Fibroblast of mammary gland (primary cell): ENCODE measurements around the gene DOCK11.
"Not testable (repeated sequence)": the region's sequence is repeated elsewhere in the genome, so short reads cannot be mapped to it uniquely, and the experiment has no call there.

Source experiments
- DNase-seq: peaks from one replicate; pipeline ENCODE4 v3.0.0-alpha.2; 2010; ENCODE audit warnings: low read depth
- H3K4me3 ChIP-seq: 2 replicates; pipeline ENCODE4 v1.5.1; 2011; ENCODE audit warnings: low read depth, mild to moderate bottlenecking, low read length, moderate library complexity; ENCODE audit not compliant: control insufficient read depth
- TF ChIP-seq, protein P1 (sequence below): conservative IDR thresholded peaks from 2 replicates; pipeline ENCODE4 v1.5.1; 2011; ENCODE audit warnings: low read depth, low read length, inconsistent platforms; ENCODE audit not compliant: control insufficient read depth, insufficient read depth

The DOCK11 gene

DNA sequence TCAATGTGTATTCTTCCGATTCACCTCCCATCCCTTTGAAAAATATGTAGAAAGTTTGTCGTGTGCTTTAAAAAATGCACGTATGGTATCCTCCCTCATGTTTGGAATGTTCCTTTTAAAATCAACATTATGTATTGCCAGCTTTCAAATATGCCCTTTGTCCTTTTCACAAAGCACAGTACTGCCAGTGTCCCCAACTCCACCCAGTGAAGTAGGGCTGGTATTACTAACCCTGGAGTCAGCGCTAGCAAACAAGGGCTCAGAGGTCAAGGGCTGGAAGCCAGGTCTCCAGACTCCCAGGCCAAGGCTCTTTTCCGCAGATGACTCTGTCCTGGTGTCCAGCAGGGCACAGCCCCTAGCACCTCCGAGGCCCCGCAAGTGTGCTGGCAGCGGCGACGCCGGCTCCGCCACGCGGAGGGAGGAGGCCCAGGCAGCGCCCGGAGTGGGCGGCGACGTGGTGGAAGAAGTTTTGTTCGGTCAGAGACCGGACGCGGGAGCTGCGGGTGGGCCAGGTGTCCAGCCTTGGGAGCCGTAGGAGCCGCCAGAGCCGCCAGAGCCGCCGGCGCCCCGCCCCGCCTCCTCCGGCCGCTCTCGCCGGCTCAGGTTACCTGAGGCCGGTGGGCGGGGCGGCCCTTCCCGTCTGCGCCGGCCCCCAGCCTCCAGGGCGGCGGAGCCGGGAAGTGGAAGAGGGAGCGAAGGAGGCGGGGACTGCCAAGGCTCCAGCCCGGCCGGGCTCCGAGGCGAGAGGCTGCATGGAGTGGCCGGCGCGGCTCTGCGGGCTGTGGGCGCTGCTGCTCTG, 231.5 kb downstream of the DOCK11 start, which contains the start of gene IL13RA1:
TSS of gene IL13RA1 (plus strand) at position 720 of the 799 bp plus-strand sequence. CDS start at position 753, 33 bp downstream.
- peak within 1 kb of the TSS; percentile 56 for H3K4me3 ChIP-seq
- peak; percentile 67 for DNase-seq
- TF ChIP-seq, protein P1, sequence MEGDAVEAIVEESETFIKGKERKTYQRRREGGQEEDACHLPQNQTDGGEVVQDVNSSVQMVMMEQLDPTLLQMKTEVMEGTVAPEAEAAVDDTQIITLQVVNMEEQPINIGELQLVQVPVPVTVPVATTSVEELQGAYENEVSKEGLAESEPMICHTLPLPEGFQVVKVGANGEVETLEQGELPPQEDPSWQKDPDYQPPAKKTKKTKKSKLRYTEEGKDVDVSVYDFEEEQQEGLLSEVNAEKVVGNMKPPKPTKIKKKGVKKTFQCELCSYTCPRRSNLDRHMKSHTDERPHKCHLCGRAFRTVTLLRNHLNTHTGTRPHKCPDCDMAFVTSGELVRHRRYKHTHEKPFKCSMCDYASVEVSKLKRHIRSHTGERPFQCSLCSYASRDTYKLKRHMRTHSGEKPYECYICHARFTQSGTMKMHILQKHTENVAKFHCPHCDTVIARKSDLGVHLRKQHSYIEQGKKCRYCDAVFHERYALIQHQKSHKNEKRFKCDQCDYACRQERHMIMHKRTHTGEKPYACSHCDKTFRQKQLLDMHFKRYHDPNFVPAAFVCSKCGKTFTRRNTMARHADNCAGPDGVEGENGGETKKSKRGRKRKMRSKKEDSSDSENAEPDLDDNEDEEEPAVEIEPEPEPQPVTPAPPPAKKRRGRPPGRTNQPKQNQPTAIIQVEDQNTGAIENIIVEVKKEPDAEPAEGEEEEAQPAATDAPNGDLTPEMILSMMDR: no peak

DNA sequence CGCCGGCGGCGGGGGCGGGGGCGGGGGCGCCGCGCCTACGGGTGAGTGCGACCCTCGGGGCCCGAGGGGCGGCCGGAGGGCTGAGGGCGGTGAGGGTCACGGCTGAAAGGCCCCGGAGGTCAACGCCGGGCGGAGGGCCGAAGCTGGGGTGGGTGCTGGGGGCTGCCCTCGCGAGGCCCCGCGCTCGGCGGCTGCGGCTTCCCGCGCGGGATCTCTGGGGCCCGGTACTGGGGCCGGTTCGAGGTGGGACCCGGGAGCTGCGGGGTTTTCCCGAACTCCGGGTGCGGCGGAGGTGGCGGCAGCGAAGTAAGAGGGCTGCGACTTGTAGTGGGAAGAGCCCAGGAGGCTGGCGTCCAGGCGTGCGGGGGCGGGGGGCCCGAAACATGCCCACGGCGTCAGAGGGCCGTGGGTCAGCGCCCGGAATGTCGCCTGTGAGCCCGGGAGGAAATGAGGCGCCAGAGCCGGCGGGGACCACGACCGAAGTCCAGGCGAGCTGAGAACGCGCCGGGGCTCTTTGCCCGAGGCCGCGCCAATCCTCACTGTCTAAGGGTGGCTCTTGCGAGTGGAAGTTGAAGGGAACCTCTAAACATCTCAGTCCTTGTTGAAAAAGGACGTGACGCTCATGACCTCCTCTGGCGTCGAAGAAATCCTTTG, 232.2 kb downstream of the DOCK11 start:
- peak; percentile 18 for DNase-seq
- peak overlapping the region; percentile 56 for H3K4me3 ChIP-seq
- TF ChIP-seq, protein P1: no peak

DNA sequence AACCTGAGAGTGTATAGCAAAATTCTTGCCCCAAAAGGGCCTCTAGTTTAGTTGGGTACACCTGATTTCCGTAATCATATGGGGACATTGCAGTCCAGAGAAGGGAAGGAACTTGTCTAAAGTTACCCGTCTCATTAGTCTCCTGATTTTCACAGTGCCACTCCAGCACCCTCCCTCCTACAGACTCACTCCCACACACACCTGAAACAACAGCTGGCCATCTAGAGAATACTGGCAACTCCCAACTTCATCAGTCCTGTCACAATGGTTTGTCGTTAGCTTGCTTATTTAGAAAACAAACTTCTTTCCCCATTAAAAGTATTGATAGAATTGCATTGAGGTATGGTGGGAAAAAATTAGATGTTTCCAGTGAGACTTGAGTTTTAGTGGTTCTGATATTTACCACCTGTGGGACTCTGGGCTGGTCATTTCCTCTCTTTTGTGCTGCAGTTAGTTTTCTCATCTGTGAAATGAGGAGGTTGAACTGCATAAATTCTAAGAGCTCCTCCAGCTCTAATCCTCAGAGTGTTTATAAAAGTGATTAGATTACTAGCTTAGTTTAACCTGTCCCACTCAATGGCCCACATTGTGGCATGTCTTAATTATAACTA, 233.5 kb downstream of the DOCK11 start:
- DNase-seq: no peak
- H3K4me3 ChIP-seq: no peak overlapping the region
- TF ChIP-seq, protein P1: no peak

DNA sequence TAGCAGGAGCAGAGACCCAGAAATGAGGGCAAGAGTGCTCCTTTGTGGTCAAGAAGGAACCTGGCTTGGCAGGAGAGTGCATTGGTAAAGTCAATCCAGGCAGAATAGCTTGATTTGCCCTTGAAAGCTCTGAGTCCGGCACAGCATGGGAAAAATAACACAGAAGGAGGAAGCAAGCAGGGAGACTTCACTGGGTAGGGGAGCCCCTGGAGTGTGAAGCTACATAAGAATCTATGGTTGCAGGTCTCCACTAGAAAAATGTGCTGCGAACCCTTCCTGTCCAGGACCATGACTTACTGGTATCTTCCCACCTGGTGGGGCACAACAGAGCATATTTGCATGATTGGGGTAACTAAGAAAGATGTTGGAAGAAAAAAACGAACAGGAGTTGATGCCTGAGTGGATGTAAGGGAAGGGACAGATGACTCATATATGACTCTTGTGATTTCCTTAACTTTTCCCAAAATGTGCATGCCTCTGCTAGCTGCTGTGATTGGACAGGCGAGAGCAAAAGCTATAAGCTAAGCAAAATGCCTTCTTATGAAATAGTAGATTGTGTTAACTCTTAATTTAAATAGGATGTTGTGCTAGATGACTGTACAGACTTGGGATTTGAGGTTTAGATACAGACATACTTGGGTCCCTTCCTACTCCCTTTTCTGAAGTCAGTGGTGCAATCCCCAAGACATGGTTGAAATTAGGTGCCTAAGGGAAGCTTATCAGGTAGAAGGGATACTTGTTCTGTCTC, 235.1 kb downstream of the DOCK11 start:
- no peak overlapping the region for H3K4me3 ChIP-seq
- TF ChIP-seq, protein P1: no peak
- peak; percentile 93 for DNase-seq

DNA sequence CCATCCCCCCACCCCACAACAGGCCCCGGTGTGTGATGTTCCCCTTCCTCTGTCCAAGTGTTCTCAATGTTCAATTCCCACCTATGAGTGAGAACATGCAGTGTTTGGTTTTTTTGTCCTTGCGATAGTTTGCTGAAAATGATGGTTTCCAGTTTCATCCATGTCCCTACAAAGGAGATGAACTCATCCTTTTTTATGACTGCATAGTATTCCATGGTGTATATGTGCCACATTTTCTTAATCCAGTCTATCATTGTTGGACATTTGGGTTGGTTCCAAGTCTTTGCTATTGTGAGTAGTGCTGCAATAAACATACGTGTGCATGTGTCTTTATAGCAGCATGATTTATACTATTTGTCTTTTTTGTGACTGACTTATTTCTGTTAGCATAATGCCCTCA, 236.9 kb downstream of the DOCK11 start:
- not testable (repeated sequence) for DNase-seq, H3K4me3 ChIP-seq

DNA sequence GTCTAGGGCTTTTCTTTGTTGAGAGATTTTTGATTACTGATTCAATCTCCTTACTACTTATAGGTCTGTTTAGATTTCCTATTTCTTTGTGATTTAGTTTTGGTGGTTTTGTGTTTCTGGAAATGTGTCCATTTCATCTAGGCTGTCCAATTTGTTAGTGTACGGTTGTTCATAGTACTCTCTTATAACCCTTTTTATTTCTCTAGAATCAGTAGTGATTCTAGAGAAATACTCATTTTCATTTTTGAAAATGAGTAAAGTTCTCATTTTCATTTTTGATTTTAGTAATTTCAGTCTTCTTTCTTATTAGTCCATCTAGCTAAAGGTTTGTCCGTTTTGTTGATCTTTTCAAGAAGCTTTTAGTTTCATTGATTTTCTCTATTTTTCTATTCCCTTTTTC, 239.3 kb downstream of the DOCK11 start:
- TF ChIP-seq, protein P1: no peak
- no peak overlapping the region for H3K4me3 ChIP-seq
- DNase-seq: no peak
